AG09309 (cell line): Measurements from ENCODE around the gene CAMK2G.

Experiments
- DNase-seq: peaks from one replicate; pipeline ENCODE4 v3.0.0-alpha.2; 2010; ENCODE audit warnings: low read depth
- H3K4me3 ChIP-seq: 2 replicates; pipeline ENCODE4 v1.5.1; 2011; ENCODE audit warnings: mild to moderate bottlenecking, low read depth, low read length, moderate library complexity; ENCODE audit not compliant: control insufficient read depth
- TF ChIP-seq, protein P1 (sequence below): IDR thresholded peaks from 2 replicates; pipeline ENCODE4 v1.5.1; 2011; ENCODE audit warnings: mild to moderate bottlenecking, low read depth, low read length, inconsistent platforms; ENCODE audit not compliant: insufficient read depth, control insufficient read depth; ENCODE audit errors: missing control alignments

The CAMK2G gene

DNA sequence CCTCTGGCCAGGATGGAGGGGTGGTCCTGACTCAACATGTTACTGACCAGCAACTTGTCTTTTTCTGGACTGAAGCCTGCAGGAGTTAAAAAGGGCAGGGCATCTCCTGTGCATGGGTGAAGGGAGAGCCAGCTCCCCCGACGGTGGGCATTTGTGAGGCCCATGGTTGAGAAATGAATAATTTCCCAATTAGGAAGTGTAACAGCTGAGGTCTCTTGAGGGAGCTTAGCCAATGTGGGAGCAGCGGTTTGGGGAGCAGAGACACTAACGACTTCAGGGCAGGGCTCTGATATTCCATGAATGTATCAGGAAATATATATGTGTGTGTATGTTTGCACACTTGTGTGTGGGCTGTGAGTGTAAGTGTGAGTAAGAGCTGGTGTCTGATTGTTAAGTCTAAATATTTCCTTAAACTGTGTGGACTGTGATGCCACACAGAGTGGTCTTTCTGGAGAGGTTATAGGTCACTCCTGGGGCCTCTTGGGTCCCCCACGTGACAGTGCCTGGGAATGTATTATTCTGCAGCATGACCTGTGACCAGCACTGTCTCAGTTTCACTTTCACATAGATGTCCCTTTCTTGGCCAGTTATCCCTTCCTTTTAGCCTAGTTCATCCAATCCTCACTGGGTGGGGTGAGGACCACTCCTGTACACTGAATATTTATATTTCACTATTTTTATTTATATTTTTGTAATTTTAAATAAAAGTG lies 42.6 kb upstream of the CAMK2G start:
- TF ChIP-seq, protein P1, sequence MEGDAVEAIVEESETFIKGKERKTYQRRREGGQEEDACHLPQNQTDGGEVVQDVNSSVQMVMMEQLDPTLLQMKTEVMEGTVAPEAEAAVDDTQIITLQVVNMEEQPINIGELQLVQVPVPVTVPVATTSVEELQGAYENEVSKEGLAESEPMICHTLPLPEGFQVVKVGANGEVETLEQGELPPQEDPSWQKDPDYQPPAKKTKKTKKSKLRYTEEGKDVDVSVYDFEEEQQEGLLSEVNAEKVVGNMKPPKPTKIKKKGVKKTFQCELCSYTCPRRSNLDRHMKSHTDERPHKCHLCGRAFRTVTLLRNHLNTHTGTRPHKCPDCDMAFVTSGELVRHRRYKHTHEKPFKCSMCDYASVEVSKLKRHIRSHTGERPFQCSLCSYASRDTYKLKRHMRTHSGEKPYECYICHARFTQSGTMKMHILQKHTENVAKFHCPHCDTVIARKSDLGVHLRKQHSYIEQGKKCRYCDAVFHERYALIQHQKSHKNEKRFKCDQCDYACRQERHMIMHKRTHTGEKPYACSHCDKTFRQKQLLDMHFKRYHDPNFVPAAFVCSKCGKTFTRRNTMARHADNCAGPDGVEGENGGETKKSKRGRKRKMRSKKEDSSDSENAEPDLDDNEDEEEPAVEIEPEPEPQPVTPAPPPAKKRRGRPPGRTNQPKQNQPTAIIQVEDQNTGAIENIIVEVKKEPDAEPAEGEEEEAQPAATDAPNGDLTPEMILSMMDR, result no peak
- DNase-seq, result no peak
- H3K4me3 ChIP-seq, result no peak overlapping the region

DNA sequence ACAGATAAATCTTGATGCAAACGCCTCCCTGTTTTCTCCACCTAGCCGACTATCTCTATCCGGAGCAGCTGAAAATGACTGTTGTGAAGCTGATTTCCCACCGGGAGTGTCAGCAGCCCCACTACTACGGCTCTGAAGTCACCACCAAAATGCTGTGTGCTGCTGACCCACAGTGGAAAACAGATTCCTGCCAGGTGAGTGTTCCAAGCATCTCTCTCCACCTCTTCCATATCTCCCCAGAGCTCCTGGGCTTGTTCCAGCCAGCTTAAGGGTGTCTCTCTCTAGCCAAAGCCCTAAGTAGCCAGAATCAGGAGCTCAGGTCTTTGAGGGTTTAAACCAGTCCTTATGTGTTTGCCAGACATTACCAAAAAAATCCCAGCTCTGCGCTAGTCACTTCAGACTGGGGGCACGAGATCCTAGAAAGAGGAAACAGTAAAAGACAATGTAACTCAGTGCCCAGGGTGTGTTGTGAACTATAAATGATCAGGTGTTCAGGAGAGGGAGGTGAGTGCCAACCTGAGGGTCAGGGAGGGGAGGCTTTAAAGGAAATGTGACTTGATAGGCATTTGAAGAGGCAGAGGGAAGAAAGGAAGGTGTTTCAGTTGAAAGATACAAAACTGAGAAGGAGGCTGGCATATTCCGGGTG lies 41.0 kb upstream of the CAMK2G start:
- H3K4me3 ChIP-seq, result no peak overlapping the region
- TF ChIP-seq, protein P1, result no peak
- DNase-seq, result no peak

DNA sequence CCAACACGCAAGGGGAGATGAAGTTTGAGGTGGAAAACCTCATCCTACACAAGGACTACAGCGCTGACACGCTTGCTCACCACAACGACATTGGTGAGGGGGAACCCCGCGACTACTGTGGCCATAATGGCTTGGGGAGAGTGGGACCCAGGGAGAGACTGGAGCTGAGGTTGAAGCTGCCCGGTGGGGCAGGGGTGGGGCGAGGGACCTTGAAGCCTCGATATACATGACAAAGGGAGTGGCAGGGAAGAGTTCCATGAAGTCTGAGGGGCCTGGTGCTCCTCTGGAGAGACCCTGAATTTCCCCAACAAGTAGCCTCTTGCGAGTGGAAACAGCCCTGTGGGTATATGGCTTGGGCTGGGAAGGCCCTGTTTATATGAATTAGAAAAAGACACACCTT lies 39.7 kb upstream of the CAMK2G start:
- TF ChIP-seq, protein P1, result no peak
- H3K4me3 ChIP-seq, result no peak overlapping the region
- DNase-seq, result no peak

DNA sequence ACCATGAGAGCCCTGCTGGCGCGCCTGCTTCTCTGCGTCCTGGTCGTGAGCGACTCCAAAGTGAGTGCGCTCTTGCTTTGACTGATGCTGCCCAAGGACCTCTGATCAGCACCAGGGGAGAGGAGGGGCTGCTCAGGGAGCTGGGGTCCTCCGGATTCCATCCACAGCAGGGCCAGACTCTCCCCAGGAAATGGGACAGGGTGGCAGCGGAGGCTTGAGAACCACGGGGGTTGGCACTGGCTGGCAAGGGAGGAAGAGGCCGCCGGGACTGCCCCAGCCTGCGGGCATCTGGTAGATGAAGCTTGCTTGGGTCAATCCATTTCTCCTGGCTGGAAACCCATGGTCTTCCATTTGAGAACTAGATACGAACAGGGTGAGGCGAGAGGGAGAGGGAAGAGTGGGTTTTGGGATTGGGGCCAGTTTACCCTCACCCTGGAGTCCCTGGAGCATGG lies 37.2 kb upstream of the CAMK2G start:
- no peak for DNase-seq
- peak overlapping the region; percentile 47 for H3K4me3 ChIP-seq
- TF ChIP-seq, protein P1, result no peak

DNA sequence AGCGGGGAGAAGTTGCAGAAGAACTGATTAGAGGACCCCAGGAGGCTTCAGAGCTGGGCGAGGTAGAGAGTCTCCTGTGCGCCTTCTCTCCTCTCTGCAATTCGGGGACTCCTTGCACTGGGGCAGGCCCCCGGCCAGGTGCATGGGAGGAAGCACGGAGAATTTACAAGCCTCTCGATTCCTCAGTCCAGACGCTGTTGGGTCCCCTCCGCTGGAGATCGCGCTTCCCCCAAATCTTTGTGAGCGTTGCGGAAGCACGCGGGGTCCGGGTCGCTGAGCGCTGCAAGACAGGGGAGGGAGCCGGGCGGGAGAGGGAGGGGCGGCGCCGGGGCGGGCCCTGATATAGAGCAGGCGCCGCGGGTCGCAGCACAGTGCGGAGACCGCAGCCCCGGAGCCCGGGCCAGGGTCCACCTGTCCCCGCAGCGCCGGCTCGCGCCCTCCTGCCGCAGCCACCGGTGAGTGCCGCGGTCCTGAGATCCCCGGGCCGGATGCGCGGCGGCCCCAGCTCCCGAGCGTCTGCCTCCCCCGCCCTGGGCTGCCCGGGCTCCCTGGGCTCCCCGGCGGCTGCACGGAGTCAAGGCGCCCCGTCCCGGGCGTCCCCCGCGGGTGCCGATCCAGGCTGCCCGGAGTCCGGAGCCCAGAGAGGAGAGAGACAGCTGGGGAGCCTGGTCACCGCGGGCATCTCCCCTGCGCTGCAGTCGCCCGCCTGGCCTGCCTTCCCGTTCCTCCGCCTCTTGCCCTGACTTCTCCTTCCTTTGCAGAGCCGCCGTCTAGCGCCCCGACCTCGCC lies 36.6 kb upstream of the CAMK2G start, which contains the start of gene PLAU:
Gene PLAU, plus strand, starts transcription at position 369 of the 789 bp plus-strand sequence. CDS start 424 bp downstream, outside the sequence.
- H3K4me3 ChIP-seq, result peak within 1 kb of the TSS; percentile 47
- TF ChIP-seq, protein P1, result no peak
- DNase-seq, result no peak

DNA sequence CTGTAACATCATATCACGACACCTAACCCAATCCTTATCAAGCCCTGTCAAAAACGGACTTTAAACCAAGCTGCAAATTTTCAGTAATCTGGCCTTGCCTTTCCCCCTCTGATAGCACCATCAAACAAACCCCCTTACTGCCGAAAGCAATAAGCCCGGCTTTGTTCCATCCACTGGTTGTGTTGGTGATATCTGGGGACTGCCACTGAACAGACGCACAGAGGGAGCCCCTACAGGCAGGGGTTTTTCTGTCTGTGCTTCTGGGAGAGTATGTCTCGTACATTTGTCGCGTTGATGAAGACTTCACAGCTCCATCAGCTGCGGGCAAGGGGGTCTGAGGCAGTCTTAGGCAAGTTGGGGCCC lies 36.0 kb upstream of the CAMK2G start:
- no peak for DNase-seq

More for the DNA sequence above, 36.0 kb upstream of the CAMK2G start:
- H3K4me3 ChIP-seq, result peak overlapping the region; percentile 47; the same call in 1 of the 2 replicates
- TF ChIP-seq, protein P1, result no peak
